ENCODE measurements around the gene NTHL1.
"Not testable (repeated sequence)": the region's sequence is repeated elsewhere in the genome, so short reads cannot be mapped to it uniquely, and the experiment has no call there.

NTHL1 gene

DNA sequence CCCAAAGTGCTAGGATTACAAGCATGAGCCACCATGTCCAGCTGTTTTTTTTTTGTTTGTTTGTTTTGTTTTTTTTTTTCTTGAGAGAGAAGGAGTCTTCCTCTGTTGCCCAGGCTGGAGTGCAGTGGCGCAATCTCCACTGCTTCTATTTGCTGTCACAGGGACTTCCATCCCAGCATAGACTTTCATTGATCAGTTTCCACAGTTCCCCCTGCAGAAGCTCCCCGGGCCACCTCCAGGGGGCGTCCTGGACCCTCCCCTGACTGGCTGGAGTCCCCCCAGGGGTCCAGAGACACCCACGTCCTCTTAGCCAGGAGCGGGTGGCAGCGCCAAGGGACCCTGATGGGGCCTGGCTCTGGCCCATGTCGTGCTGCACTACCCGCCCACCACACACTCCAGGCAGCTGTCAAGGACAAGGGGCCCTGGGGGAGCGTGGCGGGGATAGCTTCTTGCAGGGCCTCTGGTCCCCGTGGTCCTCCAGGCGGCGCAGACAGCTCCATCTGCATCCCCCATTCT lies 31.2 kb downstream of the NTHL1 start:
- intact Hi-C loops (cut with DNase I), result no loop called here
- peak in 1 of 10 donors; percentile 84 for DNase-seq

- no peak for DNase-seq
- intact Hi-C loops (cut with DNase I), result no loop called here
Measured at GRCh38 chr16:2015947-2016208, 31.8 kb downstream of the NTHL1 start.

- DNase-seq, result no peak
- intact Hi-C loops (cut with DNase I), result no loop called here
Measured at GRCh38 chr16:2015117-2015946, 32.3 kb downstream of the NTHL1 start.

DNA sequence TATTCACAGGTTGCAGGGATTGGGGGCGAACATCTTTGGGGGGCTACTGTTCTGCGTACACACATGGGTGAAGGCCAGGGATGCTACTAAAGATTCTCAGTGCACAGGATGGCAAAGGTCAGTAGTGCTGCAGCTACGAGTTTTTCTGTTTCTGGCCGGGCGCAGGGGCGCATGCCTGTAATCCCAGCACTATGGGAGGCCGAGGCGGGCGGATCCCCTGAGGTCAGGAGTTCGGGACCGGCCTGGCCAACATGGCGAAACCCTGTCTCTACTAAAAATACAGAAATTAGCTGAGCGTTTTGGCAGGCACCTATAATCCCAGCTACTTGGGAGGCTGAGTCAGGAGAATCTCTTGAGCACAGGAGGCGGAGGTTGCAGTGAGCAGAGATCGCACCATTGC lies 34.1 kb downstream of the NTHL1 start:
- DNase-seq, result no peak
- intact Hi-C loops (cut with DNase I), result no loop called here

GRCh38 chr16:2011726-2012125 lies 35.9 kb downstream of the NTHL1 start:
- intact Hi-C loops (cut with DNase I); DNase-seq: not testable (repeated sequence)

GRCh38 chr16:2009791-2010510 lies 37.7 kb downstream of the NTHL1 start, which contains the start of gene ZNF598:
ZNF598 (minus strand) TSS chr16:2009821.
- intact Hi-C loops (cut with DNase I), result no loop called here
- DNase-seq, result peak; percentile 64 to 98 (median 83)

GRCh38 chr16:2009164-2009711 lies 38.4 kb downstream of the NTHL1 start:
- peak in 1 of 10 donors; percentile 90 for DNase-seq
- intact Hi-C loops (cut with DNase I), result no loop called here

- DNase-seq, result peak in 1 of 10 donors; percentile 79
- intact Hi-C loops (cut with DNase I), result no loop called here
Measured at GRCh38 chr16:2008631-2009163, 38.9 kb downstream of the NTHL1 start.

- peak in 1 of 10 donors; percentile 76 for DNase-seq
- intact Hi-C loops (cut with DNase I), result no loop called here
Measured at GRCh38 chr16:2008009-2008526, 39.6 kb downstream of the NTHL1 start.

GRCh38 chr16:2007081-2007836 lies 40.4 kb downstream of the NTHL1 start:
- intact Hi-C loops (cut with DNase I), result no loop called here
- peak in 1 of 10 donors; percentile 75 for DNase-seq

GRCh38 chr16:2006317-2006716 lies 41.3 kb downstream of the NTHL1 start:
- peak in 1 of 10 donors; percentile 81 for DNase-seq
- intact Hi-C loops (cut with DNase I), result no loop called here

- intact Hi-C loops (cut with DNase I), result no loop called here
- peak in 5 of 10 donors; percentile 33 to 89 (median 74) for DNase-seq
Measured at GRCh38 chr16:2005646-2006045, 42.0 kb downstream of the NTHL1 start.

- intact Hi-C loops (cut with DNase I), result no loop called here
Measured at GRCh38 chr16:2004795-2005517, 42.7 kb downstream of the NTHL1 start.

GRCh38 chr16:2003827-2004641 lies 43.6 kb downstream of the NTHL1 start:
- peak; percentile 48 to 98 (median 80) for DNase-seq
- intact Hi-C loops (cut with DNase I), result no loop called here

More at GRCh38 chr16:2004795-2005517, 42.7 kb downstream of the NTHL1 start:
- DNase-seq, result peak in 1 of 10 donors; percentile 88

DNA sequence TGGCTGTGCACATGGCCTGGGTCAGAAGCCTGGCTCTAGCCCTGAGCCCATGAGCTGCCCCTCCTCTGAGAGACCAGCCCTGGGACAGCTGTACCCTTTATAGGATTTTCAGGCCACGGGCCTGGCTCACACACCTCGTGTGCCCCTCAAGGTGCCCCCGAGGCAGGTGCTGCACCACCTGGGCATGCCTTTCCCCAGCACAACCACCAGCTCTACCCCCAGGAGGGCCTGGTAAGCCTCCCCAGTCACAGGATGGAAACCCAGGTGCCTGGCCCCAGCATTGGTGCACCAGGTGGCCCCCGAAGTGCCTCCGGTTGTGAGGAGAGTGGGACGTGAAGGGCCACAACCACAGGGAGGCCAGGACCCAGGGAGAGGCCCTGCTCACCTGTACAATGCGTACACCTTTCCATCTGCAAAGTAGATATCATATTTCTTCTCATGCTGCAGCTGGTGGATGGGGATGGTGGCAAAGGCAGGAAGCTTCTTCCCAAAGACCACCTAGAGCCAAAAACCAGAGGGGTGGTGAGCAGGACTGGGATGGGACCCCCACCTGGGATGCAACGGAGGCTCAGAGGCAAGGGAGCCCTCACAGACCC lies 44.3 kb downstream of the NTHL1 start:
- peak in 1 of 10 donors; percentile 63 for DNase-seq
- intact Hi-C loops (cut with DNase I), result no loop called here

DNA sequence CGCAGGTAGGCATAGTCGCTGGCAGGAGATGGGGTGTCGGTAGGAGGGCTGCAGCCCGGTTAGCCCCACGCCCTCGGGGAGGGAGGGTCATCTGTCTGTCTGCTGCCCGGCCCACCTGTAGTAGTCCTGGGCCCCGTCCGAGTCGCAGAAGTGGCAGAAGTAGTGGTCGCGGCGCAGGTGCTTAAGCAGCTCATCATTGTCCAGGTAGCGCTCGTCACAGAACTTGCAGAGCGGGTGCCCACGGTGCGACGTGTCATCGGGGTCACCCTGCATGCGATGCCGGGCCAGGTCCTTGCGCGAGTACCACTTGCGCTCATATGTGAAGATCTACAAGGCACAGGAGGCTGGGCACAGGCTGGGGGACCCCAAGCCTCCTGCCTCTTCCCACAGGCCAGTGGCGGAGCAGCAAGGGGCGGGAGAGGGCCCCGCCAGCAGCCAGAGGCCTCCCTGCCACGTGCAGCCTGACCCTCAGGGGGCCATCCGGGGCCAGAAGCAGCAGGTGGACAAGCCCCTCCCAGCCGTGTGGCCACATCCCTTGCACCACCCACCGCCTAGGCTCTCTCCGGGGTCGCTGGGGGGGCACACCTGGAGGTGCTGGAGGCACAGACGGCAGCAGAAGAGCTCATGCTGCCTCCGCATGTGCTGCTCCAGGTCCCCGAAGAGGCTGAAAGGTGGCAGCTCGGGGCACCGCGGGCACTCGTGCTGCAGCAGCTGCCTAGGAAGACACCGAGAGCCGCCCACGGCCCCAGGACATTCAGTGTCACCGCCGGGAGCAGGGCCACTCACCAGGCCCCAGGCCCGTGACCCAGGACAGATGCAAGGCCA lies 45.0 kb downstream of the NTHL1 start:
- DNase-seq, result peak in 1 of 10 donors; percentile 74
- intact Hi-C loops (cut with DNase I), result no loop called here

Data from posterior cingulate gyrus (tissue), 11 donors.